Posterior cingulate gyrus (tissue), 11 donors: ENCODE measurements around the gene BOD1L1.

Source experiments
- DNase-seq, 10 donors: peaks; one replicate each; pipeline versions ENCODE4 v3.0.0 to v3.0.0-alpha.2; 2020 to 2021; ENCODE audit warnings: mixed read lengths in 3 of 10
- intact Hi-C: fragments of 100-400 bp; cut with DNase I; formaldehyde crosslinking; loops from one replicate; pipeline ENCODE4 v1.15.1; 2023

The BOD1L1 gene

DNA sequence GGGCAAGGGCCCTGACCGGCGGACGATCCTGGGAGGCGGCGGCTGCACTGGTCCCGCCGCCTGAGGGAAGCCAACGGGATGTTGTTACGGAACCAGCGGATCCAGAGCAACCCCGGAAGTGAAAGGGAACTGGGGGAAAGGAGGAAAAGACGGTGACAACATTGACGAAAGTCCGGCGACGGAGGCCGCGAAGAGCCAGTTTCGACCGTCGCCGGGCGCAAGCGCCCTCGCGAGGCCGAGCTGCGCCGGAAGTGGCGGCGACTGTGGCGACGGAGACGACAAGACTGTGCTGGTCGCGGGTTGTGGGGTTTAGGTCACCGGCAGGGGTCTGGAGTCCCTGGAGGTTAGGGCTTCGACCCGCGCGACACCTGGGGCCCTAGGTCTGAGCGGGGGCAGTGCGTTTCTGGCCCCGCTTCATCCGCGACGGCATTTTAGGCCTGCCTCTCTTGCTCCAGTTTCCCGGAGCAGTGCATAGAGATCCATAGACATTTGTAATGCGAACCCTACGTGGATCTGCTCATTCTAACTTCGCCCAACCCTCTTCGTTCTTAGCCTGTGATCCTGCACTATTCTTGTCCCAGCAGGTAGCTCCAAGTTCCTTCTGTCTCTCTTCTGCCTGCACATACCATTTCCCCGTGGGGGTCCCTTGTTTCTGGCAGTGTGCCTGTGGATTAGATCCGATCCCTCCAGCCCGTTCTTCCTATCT, at the start of gene BOD1L1:
TSS of gene BOD1L1 (minus strand) at position 120 of the 706 bp plus-strand sequence. CDS start 138 bp downstream, outside the sequence.
- peak; percentile 85 to 98 (median 91) for DNase-seq
- intact Hi-C loops: no loop called here

GRCh38 chr4:13674971-13675370, 47.4 kb upstream of the BOD1L1 start:
- intact Hi-C loops: no loop called here

DNA sequence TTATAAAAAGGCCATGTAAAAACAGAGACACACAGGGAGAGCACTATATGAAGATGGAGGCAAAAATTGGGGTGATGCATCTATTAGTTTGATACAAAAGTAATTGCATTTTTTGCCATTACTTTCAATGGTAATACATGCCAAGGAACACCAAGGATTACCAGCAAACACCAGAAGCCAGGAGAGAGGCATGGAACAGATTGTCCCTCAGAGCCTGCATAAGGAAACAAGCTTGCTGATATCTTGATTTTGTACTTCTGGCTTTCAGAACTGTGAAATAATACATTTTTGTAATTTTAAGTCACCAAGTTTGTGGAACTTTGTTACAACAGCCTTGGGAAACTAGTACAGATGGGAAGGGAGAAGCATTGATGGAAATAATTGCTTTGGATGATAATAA, 45.6 kb upstream of the BOD1L1 start:
- intact Hi-C loops: no loop called here
- no peak for DNase-seq

More at GRCh38 chr4:13674971-13675370, 47.4 kb upstream of the BOD1L1 start:
- no peak for DNase-seq

GRCh38 chr4:13670456-13671160, 43.1 kb upstream of the BOD1L1 start:
- no peak for DNase-seq
- intact Hi-C loops: no loop called here

GRCh38 chr4:13665701-13666660, 38.5 kb upstream of the BOD1L1 start:
- intact Hi-C loops: no loop called here
- no peak for DNase-seq

GRCh38 chr4:13659341-13660070, 32.0 kb upstream of the BOD1L1 start:
- no peak for DNase-seq
- intact Hi-C loops: loop anchor here (5.0 to 10.0 kb wide), 2 partner anchors 198 to 1795 kb away; no protein-coding TSS in a partner anchor

GRCh38 chr4:13656569-13657405, 29.3 kb upstream of the BOD1L1 start:
- intact Hi-C loops: loop anchor here (5.0 to 10.0 kb wide), 2 partner anchors 201 to 1798 kb away; no protein-coding TSS in a partner anchor

DNA sequence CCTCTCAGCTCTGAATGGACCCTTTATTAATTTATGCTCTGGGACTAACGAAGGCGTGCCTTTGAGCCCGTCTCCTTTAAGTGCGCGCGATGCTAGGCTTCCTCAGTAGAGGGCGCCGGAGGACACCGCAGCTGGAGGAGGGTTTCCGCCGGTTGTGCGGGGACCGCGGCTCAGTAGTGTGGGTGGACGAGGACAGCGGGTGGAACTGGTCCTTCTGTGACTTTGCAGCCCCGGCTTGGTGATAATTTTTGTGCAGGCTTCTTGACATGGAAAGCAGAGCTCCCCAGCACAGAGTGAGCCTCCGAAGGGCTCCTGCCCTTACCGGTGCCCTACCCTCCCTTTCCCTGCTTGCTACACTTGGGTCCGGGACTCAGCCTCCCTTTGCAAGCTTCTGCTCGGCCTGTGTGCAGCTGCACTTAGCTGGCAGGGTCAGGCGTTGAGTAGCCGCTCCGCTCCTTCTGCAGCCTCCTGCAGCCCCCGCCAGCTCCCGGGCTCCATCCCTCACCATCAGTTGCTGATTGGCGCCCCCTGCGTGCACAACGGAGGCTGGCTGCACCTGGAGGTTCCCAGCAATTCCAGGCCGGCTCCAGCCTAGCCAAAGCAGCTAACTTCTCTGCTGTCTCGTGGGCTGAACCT, 26.8 kb upstream of the BOD1L1 start:
- intact Hi-C loops: loop anchor here (10.0 kb wide), 1 partner anchor 1801 kb away; no protein-coding TSS in a partner anchor
- peak; percentile 80 to 97 (median 90) for DNase-seq

More at GRCh38 chr4:13656569-13657405, 29.3 kb upstream of the BOD1L1 start:
- DNase-seq: peak in 9 of 10 donors; percentile 48 to 94 (median 56)

DNA sequence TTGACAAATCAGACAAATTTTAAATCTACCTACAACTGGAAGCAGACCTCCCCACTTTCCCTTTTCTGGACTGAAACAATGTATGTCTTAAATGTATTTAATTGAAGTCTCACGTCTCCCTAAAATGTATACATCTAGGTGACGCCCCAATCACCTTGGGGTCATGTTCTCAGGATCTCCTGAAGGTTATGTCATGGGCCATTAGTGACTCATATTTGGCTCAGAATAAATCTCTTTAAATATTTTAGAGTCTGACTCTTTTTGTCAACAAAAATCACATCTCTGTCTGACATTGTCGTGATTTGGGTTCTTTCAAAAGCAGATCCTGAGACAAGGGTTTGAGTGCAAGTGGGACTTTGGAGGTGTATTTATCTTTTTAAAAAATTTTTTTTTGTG, 26.2 kb upstream of the BOD1L1 start:
- intact Hi-C loops: loop anchor here (10.0 kb wide), 1 partner anchor 1801 kb away; no protein-coding TSS in a partner anchor
- no peak for DNase-seq

DNA sequence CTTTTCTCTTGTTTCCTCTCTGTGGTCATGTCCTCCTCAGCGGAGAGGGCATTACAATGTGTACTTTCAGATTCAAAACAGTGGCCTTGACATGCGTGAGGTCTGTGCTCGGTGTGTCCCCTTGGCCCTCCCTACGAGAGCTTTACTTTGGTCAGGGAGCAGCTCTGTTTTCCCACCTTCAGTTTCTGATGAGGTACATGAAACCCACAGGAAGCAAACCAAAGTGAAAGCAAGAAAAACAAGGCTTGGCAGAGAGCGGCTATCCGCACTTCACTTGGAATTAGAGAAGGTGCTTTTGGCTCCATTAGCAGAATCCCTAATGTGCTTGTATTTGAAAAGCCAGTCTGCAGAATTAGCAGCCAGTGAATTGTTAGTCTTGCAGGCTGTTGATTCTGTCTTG, 19.5 kb upstream of the BOD1L1 start:
- DNase-seq: no peak
- intact Hi-C loops: no loop called here

DNA sequence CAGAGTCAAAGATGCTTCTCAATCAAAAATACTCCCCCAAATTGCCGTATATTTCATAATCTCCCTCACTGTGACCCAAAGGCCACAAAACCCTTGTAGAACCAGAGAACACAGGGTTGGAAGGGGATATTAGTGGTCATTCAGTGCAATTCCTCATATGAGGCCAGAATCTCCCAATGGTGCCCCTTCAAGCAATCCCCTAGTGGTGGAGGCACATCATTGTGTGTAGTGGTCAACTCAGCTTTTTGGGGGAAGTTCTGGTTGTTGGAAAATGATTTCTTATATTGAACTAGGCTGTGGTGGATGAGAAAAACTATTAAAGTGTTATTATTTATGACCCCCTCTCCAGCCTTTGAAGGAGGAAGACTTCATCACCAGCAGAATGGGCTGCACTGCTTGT, 17.6 kb upstream of the BOD1L1 start:
- intact Hi-C loops: no loop called here
- no peak for DNase-seq

DNA sequence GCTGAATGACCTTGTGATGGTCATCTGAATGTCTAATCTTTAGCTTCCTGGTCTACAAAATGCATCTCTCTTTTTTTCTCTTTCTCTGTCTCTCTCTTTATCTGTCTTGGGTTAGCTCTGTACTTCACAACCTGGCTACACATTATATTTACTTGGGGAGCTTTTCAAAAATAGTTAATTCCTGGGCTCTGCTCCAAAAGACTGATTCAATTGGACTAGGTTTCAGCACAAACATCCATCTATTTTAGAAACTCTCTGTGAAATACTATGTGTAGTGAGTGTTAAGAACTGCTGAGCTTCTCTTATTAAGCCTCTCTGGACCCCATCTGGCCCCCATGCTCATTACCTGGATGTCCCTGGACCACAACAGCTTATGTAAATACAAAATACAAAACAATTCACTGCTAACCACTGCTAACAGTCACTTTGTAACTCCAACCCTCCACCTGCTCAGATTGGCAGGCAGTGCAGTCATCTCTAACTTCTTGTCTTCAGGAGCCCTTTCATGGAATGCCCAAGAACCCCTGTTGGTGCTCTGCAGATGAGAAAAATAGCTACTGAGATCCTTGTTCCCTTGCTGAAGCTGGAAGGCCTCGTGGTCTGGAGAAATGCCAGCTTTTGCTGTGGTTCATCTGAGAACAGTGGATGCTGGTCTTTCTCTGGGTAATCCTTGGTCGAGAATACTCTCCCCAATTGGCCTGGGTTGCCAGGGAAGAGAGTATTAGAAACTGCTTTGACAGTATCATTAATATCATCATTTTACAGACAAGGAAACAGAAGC, 14.8 kb upstream of the BOD1L1 start:
- intact Hi-C loops: no loop called here
- DNase-seq: peak in 7 of 10 donors; percentile 22 to 86 (median 33)

DNA sequence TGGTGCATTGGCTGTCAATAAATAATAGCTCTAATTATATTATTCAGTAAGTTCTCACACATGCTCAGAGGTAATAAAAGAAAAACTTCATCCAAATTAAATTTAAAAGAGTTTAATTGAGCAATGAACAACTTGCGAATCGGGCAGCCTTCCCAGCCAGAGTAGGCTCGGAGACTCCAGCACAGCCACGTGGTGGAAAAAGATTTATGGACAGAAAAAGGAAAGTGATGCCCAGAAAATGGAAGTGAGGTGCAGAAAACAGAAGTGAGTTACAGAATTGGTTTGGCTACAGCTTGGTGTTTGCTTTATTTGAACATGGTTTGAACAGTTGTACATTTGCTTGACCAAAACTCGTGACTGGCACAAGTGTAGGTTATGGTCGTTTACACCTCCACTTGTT, 13.6 kb upstream of the BOD1L1 start:
- peak in 9 of 10 donors; percentile 24 to 88 (median 48) for DNase-seq
- intact Hi-C loops: no loop called here

GRCh38 chr4:13640149-13640940, 12.8 kb upstream of the BOD1L1 start:
- no peak for DNase-seq
- intact Hi-C loops: no loop called here

- intact Hi-C loops: no loop called here
Observed at GRCh38 chr4:13635286-13635799, 7.8 kb upstream of the BOD1L1 start.

DNA sequence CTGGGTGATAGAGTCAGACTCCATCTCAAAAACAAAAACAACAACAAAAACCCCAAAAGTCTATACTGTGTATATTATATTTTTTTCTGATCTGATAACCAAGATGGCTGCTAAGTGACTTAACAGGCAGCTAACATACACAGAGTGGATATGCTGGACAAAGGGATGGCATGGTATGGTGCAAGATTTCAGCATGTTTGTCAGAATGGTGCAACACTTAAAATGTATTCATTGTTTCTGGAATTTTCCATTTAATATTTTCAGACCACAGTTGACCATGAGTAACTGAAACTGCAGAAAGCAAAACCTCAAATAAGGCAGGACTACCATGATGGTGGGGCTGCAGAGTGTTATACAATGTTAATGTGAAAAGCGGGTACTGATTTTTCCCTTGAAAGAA, 6.1 kb upstream of the BOD1L1 start:
- intact Hi-C loops: no loop called here
- DNase-seq: no peak

More at GRCh38 chr4:13635286-13635799, 7.8 kb upstream of the BOD1L1 start:
- no peak for DNase-seq
